Rectal smooth muscle tissue (tissue), 1 donor: ENCODE data around the gene WNT10A.

Source experiments
- H3K27ac ChIP-seq: one replicate; pipeline ENCODE4 v1.7.0; 2013; ENCODE audit warnings: low read depth, low read length, inconsistent platforms
- H3K27me3 ChIP-seq: one replicate; pipeline ENCODE4 v1.7.0; 2013; ENCODE audit warnings: low read length; ENCODE audit not compliant: control insufficient read depth, insufficient read depth
- H3K36me3 ChIP-seq: one replicate; pipeline ENCODE4 v1.7.0; 2013; ENCODE audit warnings: low read length; ENCODE audit not compliant: control insufficient read depth, insufficient read depth
- H3K4me1 ChIP-seq: one replicate; pipeline ENCODE4 v1.7.0; 2013; ENCODE audit warnings: low read length; ENCODE audit not compliant: control insufficient read depth, insufficient read depth
- H3K4me3 ChIP-seq: one replicate; pipeline ENCODE4 v1.7.0; 2013; ENCODE audit warnings: low read length
- H3K9ac ChIP-seq: one replicate; pipeline ENCODE4 v1.7.0; 2013; ENCODE audit warnings: low read length

The WNT10A gene

DNA sequence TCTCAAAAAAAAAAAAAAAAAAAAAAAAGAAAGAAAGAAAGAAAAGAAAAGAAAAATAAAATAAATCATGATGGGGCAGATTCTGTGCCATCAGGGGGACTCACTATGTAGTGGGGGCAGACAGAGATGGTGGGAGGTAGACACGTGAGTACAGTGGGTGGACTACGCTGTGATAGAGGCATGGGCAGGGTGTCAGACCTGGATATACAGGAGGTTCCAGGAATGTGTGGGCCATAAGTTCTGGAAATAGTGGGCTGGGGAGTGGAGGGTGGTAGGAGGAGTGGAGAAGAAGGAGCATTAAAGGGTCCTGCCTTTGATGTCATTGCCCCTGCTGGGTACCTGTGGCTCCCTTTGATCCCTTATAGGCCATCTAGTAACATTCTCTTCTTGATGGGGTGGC, 29.9 kb upstream of the WNT10A start:
- H3K4me3 ChIP-seq, result no peak overlapping the region
- H3K27ac ChIP-seq, result no peak overlapping the region
- peaks cover 9% of the 10 kb centered on the region for H3K27me3 ChIP-seq

DNA sequence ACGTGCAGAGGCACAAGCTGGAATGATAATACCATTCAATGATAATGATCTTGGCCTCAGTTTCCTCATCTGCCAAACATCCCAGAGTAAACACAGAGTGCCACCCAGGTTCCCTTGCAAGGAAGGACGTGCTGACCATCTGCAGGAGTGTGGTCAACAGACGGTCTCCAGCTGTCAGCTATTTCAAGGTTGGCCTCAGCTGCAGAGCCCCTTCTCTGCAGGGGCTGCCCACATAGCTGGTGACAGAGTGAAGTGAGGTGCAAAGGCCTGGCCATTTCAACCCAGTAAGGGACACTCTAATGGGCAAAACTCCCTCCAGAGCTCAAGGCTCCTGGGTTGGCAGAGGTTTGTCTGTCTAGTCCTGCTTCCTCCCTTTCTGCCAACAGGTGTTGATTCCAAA, 29.4 kb upstream of the WNT10A start:
- Histone ChIP-seq H3K27ac (no peak overlapping the region), H3K27me3 (peaks cover 9% of the 10 kb centered on the region), H3K4me1 (no peaks in the 10 kb centered on the region), H3K9ac (no peak overlapping the region), H3K36me3 (no peaks in the 10 kb centered on the region), H3K4me3 (no peak overlapping the region)

More for the DNA sequence above, 29.9 kb upstream of the WNT10A start:
- Histone ChIP-seq H3K4me1 (no peaks in the 10 kb centered on the region), H3K9ac (no peak overlapping the region), H3K36me3 (no peaks in the 10 kb centered on the region)

DNA sequence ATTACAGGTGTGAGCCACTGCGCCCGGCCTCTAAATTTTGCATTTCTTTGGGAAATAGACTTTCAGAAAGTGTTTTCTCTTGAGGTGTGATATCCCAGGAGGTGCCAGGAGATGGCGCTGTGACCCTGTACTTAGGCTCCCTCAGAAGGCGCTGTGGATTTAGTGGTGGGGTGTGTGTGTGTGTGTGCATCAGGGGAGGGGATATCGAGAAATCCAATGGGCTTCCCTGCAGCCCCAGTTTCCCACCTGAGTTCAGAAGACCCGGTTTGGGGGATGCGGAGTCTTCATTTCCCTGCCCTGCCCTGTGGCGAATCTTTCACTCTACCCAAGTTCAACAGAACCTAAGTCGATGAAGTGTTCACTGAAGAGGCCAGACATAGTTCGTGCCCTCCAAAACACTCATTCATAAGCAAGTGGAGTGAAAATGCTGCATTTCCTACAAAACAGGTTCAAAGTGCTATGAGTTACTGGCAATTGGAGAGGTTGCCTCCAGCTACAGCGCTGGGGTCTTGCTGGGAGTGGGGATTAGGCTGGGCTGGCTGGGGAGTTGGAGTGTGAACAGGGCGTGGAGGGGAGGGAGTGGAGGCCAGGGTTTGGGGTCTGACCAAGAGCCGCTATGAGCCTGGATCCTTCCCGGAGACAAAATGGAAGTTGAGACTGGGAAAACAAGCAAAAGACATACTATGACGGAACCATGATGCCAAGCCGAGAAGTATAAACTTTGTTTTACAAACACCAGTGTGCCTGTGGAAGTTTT, 27.6 kb upstream of the WNT10A start:
- H3K27me3 ChIP-seq, result peaks cover 13% of the 10 kb centered on the region
- no peaks in the 10 kb centered on the region for H3K36me3 ChIP-seq
- H3K4me3 ChIP-seq, result no peak overlapping the region
- no peak overlapping the region for H3K9ac ChIP-seq
- H3K27ac ChIP-seq, result no peak overlapping the region
- no peaks in the 10 kb centered on the region for H3K4me1 ChIP-seq

DNA sequence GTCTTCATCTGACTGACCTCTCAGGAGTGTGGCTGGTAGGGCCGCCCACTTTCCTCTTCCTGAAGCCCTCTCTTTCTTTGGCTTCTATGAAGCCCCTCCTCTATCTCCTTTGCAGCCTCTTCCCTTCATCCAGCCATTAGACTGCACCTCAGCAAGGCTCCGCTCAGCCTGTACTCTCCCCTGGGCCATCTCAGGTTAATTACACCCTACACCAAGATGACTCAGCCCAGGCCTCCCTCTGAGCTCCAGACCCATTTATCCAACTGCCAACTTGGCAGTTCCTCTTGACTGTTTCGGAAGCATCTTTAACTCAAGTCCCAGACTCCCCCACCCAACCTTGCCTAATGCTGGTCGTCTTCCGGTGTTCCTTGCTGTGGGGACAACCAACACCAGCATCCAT, 26.9 kb upstream of the WNT10A start:
- Histone ChIP-seq H3K27me3 (peaks cover 16% of the 10 kb centered on the region), H3K4me3 (no peak overlapping the region)

DNA sequence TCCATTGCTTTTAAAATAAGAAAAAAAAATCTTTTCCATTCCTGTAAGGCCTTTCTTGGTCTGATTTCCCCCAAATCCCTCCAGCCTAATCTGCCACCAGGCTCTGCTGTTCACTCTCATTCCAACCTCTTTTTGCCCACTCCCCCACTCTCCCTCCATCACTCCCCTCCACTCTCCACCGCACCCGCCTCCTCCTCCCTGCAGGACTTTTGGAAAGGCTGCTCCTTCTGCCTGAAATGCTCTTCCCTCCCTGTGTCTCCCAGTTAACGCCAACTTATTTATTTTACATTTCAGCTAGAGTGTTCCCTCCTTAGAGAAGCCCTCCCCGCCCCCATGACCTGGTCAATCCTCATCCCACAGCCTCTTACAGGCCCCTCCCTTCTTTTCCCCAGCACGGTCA, 25.8 kb upstream of the WNT10A start:
- Histone ChIP-seq H3K36me3 (no peaks in the 10 kb centered on the region), H3K4me1 (no peaks in the 10 kb centered on the region), H3K27me3 (peaks cover 20% of the 10 kb centered on the region), H3K27ac (no peak overlapping the region), H3K9ac (no peak overlapping the region), H3K4me3 (no peak overlapping the region)

More for the DNA sequence above, 26.9 kb upstream of the WNT10A start:
- Histone ChIP-seq H3K9ac (no peak overlapping the region), H3K36me3 (no peaks in the 10 kb centered on the region), H3K27ac (no peak overlapping the region), H3K4me1 (no peaks in the 10 kb centered on the region)

DNA sequence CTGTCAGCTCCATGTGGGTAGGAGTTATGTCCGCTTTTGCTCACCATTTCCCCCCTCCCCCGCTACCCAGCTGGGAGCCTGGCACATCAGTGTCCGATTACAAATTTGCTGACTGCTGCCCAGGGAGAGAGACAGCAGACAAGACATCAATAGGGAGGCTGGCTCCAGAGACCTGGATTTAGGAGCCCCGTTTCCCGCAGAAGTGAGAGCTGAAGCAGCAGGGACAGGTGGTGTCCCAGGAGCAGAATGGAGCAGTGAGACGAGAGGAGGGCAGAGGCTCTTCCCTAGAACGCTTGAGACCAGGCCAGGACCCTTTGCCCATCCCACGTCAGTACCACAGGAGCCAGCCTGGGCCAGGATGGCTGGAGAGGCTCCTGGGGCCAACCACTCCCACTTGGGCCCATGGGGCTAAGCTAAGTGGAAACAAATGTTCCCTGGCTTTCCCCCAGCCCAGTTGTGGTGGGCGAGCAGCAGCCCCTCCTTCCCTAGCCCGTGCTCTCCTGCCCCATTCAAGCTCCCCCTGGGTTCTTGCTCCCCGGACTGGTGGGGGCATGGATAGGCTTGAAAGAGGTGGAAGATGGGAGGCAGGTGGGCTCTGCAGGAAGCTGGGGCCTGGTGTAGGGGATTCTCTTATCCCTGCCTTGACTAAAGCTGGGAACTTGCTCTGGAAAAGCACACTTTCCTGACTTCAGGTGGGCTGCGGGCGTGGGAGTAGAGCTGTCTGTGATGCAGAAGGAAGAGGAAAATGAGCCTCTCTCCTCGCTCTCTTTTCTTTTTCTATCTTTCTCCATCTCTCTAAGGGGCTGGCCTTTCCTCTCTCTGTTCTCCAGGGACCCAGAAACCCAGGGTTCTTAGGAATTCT, 25.1 kb upstream of the WNT10A start:
- H3K27me3 ChIP-seq, result peaks cover 23% of the 10 kb centered on the region
- H3K27ac ChIP-seq, result no peak overlapping the region
- no peak overlapping the region for H3K4me3 ChIP-seq
- no peaks in the 10 kb centered on the region for H3K4me1 ChIP-seq
- H3K9ac ChIP-seq, result no peak overlapping the region
- no peaks in the 10 kb centered on the region for H3K36me3 ChIP-seq

DNA sequence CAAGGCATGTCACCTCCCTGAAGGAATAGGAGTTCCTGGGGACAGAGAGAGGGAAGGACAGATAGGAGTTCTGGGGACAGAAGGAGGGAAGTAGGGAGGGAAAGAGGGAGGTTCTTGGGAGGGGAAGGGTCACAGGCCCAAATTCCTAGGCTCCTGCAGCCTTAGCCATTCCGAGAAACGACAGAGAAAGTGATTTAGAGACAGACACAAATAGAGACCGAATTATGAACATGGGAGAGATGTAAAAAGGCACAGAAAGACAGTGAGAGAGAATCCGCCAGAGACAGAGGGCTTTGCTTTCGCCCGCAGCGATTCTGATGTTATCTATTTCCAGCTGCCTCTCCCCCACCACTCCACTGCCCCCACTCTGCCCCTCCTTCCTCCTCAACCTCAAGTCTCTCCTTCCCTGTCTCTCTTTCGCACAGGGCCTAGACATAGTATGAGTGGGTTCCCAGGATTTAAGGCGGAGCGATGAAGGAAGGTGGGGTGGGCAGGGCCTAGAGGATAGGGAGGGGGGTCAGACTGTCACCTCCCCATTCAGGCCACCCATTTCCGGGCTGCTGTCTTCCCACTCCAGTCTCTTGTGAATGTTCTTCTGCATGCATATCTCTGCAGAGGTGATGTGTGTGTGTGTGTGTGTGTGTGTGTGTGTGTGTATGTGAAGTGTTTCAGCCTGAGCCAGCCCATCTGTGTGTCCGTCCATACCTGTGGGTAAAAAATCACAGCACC, 24.3 kb upstream of the WNT10A start:
- no peak overlapping the region for H3K4me3 ChIP-seq
- H3K9ac ChIP-seq, result no peak overlapping the region
- peaks cover 28% of the 10 kb centered on the region for H3K27me3 ChIP-seq
- H3K4me1 ChIP-seq, result no peaks in the 10 kb centered on the region
- H3K27ac ChIP-seq, result no peak overlapping the region
- no peaks in the 10 kb centered on the region for H3K36me3 ChIP-seq

DNA sequence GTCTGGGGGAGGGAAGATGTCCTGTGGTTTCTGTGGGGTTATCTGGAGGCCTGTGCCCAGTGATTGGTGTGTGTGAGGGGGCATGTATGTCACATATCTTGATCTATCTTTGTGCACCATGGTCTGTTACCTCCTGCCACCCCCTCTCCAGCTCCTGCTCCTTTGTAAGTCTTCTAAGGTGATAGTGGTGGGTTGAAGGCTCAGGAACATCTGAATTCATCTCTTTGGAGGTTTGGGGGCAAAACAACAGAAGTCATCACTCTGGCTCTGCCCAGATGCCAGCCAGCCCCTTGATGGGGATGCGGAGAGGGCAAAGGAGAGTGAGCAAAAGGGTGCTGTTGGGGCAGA, 23.8 kb upstream of the WNT10A start:
- Histone ChIP-seq H3K4me1 (no peaks in the 10 kb centered on the region), H3K27me3 (peaks cover 33% of the 10 kb centered on the region), H3K27ac (no peak overlapping the region), H3K9ac (no peak overlapping the region), H3K36me3 (no peaks in the 10 kb centered on the region), H3K4me3 (no peak overlapping the region)

DNA sequence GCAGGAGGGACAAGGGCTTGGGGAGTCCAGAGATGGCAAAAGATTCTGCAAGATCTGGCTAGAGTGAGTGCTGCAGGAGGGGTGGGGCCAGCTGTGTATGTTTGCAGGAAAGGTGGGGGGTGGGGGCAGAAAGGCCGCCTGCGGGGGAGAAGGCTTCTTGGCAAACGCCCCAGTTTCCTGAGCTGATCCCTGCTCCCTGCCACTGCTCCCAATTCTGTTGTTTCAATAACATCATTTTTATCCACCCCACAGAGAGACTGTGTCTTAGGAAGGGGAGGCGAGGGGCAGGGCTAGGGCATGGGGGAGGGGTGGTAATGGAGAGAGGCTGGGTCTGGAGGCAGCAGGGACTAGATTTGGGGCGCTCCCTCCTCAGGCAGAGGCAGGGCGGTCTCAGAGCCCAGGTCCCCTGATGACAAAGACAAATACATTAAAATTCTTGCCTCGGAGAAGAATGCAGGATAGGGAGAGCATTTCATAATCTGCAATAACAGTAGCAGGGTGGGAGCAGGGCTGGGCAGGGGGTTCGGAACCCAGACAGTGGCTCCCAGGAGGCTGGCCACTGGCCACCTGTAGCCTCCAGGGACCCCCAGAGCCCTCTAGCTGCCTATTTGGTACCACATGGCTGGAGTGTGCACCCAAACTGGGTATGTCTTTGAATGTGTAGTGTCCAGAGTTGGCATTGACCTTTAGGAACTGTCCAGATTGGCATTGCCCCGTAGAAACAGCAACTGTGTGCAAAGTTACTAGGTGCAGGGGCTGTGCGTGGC, 23.1 kb upstream of the WNT10A start:
- Histone ChIP-seq H3K27me3 (peaks cover 32% of the 10 kb centered on the region), H3K36me3 (no peaks in the 10 kb centered on the region), H3K27ac (no peak overlapping the region), H3K4me3 (no peak overlapping the region), H3K9ac (no peak overlapping the region), H3K4me1 (no peaks in the 10 kb centered on the region)

DNA sequence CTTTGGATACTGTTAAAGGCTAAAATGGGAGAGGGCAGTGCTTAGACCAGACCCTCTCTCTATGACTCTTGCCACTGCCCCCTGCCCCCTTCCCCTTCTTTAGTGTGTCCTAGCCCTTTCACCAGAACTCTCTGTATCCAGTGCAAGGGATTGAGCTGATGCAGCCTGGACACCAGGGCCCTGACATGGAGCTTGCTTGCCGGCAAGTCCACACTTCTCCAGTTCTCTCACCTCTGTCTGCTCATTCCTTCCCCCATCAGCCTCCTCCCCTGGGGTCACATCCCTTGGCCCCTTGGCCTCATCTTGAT, 22.6 kb upstream of the WNT10A start:
- H3K27me3 ChIP-seq, result peaks cover 30% of the 10 kb centered on the region

DNA sequence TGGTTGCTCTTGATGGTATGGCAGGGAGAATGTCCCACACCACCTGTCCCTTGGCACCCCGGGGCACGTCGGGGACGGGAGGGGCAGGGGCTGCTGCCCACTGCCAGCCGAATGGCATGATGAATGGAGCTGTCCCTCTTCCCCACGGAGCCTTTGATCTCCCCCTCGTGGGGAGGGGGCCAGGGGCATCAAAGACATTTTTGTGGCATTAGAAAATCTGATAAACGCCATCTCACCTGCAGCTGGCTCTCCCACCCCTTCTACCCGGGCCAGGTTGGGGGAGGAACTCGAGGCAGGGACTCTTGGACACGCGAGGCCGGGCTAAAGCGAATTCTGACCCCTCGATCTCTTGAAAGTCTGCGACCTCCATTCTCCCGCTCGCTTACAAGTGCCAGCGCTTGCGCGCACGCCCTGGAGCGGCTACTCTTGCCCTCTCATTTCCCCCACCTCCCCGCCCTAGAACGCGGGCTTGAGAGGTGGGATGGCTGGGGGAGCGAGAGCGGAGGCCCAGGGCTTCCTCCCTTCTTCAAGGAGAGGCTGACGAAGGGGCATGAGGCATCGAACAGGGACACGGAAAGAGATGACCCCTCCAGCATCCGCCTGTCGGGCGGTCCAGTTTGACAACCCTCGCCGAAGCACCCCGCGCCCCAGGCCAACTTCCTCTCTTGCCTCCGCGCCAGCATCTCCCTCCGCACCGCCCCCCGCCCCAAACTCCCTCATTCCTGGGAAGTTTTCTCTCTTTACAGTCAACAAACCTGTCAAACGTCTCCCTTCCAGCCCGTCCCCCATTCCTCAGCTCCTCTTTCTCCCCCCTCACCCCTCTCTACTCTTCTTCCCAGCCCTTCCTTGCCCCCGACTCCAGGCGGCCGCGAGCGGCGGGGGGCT, 21.7 kb upstream of the WNT10A start:
- Histone ChIP-seq H3K36me3 (no peaks in the 10 kb centered on the region), H3K27ac (no peak overlapping the region), H3K4me1 (no peaks in the 10 kb centered on the region), H3K9ac (no peak overlapping the region), H3K4me3 (peak overlapping the region; percentile 33), H3K27me3 (peaks cover 30% of the 10 kb centered on the region)

More for the DNA sequence above, 22.6 kb upstream of the WNT10A start:
- no peaks in the 10 kb centered on the region for H3K4me1 ChIP-seq
- no peak overlapping the region for H3K27ac ChIP-seq
- H3K9ac ChIP-seq, result no peak overlapping the region
- H3K4me3 ChIP-seq, result no peak overlapping the region
- no peaks in the 10 kb centered on the region for H3K36me3 ChIP-seq
